Dermis microvascular lymphatic vessel endothelial cell (primary cell): ENCODE results near the gene SLC9C1. TPM values are rescaled to one million over a fixed set of nuclear protein-coding genes. Genes with fewer than 3 reads are reported as not detected.
"Not testable (repeated sequence)": the region's sequence is repeated elsewhere in the genome, so short reads cannot be mapped to it uniquely, and the experiment has no call there.

Experiments used
- DNase-seq, 2 donors: peaks; one replicate each; pipeline versions ENCODE4 v3.0.0 to v3.0.0-alpha.2; 2010; ENCODE audit warnings: low read depth in 2 of 2
- total RNA-seq: library from RNA; depleted of rRNA; stranded (reverse); fragments of >200 nt; gene quantifications from 2 replicates; pipeline ENCODE4 v1.2.1, GENCODE V29; 2014

SLC9C1 gene
- total RNA-seq, 1 donor from 2014 or later = under 0.01 TPM

DNA sequence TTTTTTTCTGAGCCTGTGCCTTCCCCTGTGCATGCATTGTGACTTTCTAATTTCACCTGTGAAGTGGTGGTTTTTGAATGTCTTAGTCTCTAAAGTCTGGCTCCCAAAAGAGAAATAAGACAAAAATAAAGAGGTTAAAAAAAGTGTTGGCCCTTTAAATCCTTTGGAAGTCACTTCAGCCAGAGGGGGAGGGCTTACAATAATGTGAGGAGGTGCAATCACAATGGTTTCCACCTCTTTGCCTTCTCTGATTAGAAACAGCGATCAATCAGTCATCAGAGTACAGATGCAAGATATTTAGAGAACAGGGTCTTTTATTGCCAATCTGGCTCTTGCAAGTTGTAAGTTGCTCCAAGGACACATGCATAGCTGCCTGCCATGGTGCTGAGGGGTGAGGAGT lies 96.9 kb downstream of the SLC9C1 start:
- DNase-seq = no peak

GRCh38 chr3:112187300-112187699 lies 106.7 kb downstream of the SLC9C1 start:
- DNase-seq = no peak

GRCh38 chr3:112185423-112186035 lies 108.5 kb downstream of the SLC9C1 start:
- not testable (repeated sequence) for DNase-seq

DNA sequence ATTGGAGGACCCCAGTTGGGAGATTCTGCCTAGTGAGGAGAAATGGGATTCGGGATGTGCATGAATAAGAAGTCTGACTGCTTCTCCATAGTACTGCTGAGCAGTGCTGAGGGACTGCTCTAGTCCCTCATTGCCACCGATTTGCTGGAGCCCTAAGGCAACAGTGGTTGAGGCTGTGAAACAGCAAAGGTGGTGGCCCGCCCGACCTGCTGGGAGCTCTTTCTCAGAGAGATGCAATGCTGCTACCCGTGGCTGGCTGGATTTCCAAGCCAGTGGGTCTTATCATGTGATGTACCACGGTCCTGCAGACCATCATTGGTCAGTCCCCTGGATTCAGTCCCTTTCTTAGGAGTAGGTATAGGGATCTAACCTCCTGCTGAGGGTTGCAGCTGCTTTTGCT lies 118.4 kb downstream of the SLC9C1 start:
- DNase-seq = no peak

DNA sequence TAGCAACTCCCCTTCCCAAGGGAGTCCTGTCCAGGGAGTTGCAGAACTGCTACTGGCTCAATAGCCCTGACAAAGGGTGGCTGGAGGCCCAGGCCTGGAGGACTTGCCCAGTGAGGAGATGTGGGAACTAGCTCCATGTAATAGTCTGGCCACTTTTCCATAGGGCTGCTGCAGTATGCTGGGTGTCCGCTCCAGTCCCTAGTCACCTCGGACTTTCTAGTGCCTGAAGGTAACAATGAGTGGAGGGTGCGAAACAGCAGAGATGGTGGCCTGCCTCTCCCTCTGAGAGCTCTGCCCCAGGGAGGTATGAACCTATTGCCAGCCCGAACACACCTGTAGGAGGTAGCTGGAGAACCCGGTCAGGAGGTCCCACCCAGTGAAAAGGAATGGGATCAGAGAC lies 119.0 kb downstream of the SLC9C1 start:
- no peak for DNase-seq

- no peak for DNase-seq
These were observed 122.9 kb downstream of the SLC9C1 start for GRCh38 chr3:112171144-112171543.

- no peak for DNase-seq
These were observed 124.0 kb downstream of the SLC9C1 start for GRCh38 chr3:112170046-112170445.

DNA sequence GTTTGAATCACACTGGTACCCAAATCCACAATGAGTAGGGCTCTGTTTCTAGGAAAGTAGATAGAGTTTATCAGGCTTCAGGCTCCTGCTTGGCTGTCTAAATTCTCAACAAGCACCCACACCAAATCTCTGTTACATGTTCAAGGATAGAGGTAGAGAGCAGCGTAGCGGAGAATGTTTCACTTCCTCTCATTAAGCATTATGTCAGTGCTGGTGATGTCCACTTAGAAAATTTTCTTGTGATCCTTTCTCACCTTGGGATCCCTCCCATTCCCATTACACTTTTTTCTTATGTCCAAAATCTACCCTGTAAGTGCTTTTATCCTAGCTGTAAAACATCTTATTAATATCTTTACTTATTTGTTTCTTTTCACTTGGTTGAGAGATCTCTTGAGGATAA lies 126.3 kb downstream of the SLC9C1 start:
- DNase-seq = no peak

DNA sequence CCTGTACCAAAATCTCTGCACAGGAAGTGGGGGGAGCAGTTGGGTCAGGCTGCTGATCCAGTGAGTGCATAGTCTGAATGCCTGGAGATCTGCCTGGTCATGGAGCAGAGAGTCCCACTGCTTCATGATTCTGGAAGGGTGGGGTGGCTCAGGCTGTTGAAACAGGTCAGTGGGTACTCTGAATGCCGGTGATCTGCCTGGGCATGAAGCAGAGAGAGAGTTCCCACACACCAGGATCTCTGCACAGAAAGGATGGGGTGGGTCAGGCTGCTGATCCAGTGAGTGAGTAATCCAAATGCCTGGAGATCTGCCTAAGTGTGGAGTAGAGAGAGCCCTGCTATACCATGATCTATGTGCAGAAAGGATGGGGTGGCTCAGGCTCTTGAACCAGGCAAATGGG lies 144.9 kb downstream of the SLC9C1 start:
- no peak for DNase-seq

DNA sequence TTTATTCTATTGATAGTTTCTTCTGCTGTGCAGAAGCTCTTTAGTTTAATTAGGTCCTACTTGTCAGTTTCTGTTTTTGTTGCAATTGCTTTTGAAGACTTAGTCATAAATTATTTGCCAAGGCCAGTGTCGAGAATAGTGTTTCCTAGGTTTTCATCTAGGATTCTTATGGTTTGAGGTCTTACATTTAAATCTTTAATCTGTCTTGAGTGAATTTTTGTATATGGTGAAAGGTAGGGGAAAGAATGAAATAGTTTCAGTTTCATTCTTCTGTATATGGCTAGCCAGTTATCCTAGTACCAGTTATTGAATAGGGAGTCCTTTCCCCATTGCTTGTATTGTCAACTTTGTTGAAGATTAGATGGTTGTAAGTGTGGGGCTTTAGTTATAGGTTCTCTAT lies 150.3 kb downstream of the SLC9C1 start:
- DNase-seq = no peak

GRCh38 chr3:112143251-112143650 lies 150.8 kb downstream of the SLC9C1 start:
- no peak for DNase-seq

DNA sequence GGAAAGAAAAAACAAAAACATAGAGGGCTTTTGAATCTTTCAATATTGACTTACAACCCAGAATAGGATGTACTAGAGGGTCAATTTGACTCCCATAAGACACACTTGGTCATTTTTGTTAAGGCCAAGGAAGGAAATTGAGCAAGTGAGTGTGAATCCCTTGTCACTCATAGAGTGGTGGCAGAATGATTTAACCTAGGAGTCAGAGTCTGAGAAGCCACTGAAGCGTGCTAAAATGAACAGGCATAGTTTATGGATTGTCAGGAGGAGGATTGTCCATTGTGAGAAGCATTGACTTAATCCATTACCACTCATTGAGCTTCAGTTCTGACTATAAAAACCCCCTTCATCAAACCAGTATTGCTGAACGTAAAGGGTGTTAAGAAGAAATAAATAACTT lies 152.7 kb downstream of the SLC9C1 start:
- DNase-seq = no peak

- no peak for DNase-seq
These were observed 153.4 kb downstream of the SLC9C1 start for GRCh38 chr3:112140584-112140983.

GRCh38 chr3:112138219-112138969 lies 155.6 kb downstream of the SLC9C1 start:
- DNase-seq = no peak

- DNase-seq = no peak
These were observed 156.2 kb downstream of the SLC9C1 start for GRCh38 chr3:112137781-112138180.

- DNase-seq = peak; percentile 33 to 55
These were observed 156.9 kb downstream of the SLC9C1 start for GRCh38 chr3:112136959-112137693.

DNA sequence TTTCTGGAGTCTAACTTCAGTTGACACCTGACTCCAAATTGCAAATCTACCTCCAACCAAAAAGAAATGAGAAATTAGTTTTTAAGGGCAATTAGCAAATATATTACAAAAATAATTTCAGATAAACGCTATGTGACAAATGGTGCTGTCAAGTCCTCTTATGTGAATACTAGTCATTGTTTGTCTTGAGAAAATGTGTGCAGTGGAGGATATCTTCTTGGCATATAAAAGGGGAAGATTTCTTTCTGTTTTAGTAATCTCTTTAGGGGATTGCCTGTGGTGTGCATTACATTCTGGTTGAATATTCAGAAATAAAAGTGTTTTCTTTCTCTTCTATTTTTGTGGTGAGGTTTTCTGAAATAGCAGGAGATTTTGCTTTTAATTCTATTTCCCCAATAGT lies 158.0 kb downstream of the SLC9C1 start:
- DNase-seq = no peak

GRCh38 chr3:112134335-112135124 lies 159.5 kb downstream of the SLC9C1 start:
- DNase-seq = no peak

- DNase-seq = no peak
These were observed 160.2 kb downstream of the SLC9C1 start for GRCh38 chr3:112133626-112134334.

DNA sequence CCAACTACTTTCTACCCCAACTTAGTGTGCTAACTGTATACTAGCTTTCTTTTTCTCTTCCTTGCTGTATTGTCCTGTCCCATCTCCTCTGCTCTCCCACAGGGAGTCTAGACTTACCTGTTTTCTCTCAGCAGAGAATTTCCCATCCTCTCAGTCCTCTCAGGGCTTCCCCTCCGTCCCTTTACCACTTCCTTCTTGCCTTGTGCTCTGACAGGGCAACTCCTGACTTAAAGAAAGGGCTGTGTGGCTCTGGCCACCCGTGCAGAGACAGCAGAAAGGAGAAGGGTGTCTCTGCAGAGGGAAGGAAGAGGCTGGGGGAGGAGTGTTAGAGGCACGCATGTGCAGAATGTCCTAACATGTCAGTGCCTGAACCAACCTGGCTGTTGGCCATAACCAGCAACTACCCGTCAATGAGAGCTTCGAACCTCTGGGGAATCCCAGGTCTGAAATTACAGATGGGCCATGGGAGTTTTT lies 161.0 kb downstream of the SLC9C1 start, which contains the start of gene GCSAM:
GCSAM (minus strand) TSS at position 274 of the 474 bp plus-strand sequence; CDS start at position 146, 128 bp downstream.
- DNase-seq = no peak

DNA sequence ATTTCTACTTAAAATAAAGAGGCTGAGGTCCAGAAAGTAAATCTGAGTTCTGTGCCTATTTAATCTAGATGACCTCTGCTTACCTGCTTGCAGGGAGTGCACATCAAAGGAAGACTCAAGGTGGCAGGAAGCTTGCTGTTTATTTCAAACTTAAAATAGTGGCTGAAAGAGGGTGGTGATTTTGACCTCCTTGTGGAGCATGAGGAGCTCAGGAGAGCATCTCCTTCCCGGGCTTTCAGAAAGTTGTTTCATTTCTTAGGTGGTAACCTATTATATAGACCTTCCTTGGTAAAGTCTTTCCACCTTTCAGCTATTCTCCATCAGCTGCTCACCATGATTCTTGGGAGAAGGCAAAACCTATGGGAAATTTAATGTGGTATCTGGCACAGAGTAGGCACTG lies 161.5 kb downstream of the SLC9C1 start:
- DNase-seq = no peak
